HG02981 (cell line): ENCODE data around the gene FGFBP3.

Source experiments
- ATAC-seq: cut with Tn5 transposase; IDR thresholded peaks from one replicate; pipeline ENCODE4 v1.9.1; 2021; ENCODE audit warnings: mild to moderate bottlenecking, moderate library complexity; ENCODE audit not compliant: unreplicated experiment

FGFBP3 gene

DNA sequence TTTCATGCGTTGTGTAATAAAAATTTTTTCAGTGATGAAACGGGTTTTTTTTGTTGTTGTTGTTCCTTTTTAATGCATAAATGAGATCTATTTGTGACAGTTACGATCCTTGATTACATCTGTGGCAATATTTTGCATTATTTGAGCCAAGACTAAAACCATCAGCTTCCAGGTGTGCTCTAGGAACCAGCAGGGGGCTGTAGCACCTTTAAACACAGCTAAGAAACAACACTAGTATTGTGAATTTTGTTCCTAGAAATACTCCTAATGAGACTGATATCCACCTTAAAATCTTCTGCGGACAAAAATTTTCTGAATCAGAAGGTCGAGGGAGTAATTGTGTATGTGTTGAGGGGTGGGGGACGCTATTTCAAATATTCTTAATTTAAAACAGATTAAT, 52.6 kb downstream of the FGFBP3 start:
- no peak for ATAC-seq
